ENCODE measurements around the gene FANCC. TPM values are rescaled to one million over a fixed set of nuclear protein-coding genes. Genes with fewer than 3 reads are reported as not detected.

Gene FANCC
- total and polyA plus RNA-seq, 2 of the 8 experiments (the other 6 are each of a cell fraction or from before 2014, with no cell fraction given): 7.8 to 15.2 TPM

DNA sequence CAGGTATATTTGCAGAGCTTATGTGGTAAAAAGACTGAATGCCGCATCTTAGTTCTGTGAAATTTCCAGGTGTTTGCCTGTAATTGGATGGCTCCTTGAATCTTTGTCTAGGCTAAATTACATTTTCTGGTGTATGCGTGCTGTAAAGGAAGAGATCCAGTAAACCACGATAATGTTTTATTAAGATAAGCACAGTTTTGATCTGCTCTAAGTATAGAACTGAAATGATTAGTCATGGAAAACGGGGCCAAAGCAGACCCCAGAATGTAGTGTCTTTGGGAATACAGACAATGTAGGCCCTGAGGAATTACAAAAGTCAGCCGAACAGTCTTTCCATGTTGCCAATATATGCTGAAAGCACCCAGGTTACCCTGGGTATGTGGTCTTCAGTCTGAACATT lies 257.3 kb downstream of the FANCC start:
- H3K79me1 ChIP-seq (ENCODE audit: low read depth, low read length): no peaks in the 10 kb centered on the region
- H2BK20ac ChIP-seq (ENCODE audit: low read length): no peak overlapping the region
- no peak overlapping the region for H2AFZ ChIP-seq (ENCODE audit: low read length)
- no peak overlapping the region for H4K91ac ChIP-seq (replicated peaks; ENCODE audit: insufficient read length, low read length)
- no peak overlapping the region for H3K4me2 ChIP-seq (ENCODE audit: insufficient read depth in 1 of 2, low read depth in 2 of 2, low read length in 2 of 2)
- no peak overlapping the region for H3K27ac ChIP-seq (ENCODE audit: low read depth, low read length)
- no peak overlapping the region for H3K4ac ChIP-seq (replicated peaks; ENCODE audit: insufficient read length, low read depth, low read length)
- no peak overlapping the region for H3K4me3 ChIP-seq (ENCODE audit: extremely low read depth in 1 of 4, insufficient read depth in 2 of 4, low read depth in 3 of 4, low read length in 4 of 4)
- no peaks in the 10 kb centered on the region for H3K9me3 ChIP-seq (ENCODE audit: insufficient read depth in 2 of 2, low read depth in 1 of 2, low read length in 1 of 2)
- TF ChIP-seq CHD1 (IDR thresholded peaks at IDR 0.05; ENCODE audit: low read depth, low read length): no peak
- TF ChIP-seq EGR1 (IDR thresholded peaks at IDR 0.05; ENCODE audit: borderline replicate concordance, low read depth, low read length): no peak
- TF ChIP-seq CBX5 (IDR thresholded peaks at IDR 0.05; ENCODE audit: low read depth, low read length): no peak
- TF ChIP-seq, protein P1, sequence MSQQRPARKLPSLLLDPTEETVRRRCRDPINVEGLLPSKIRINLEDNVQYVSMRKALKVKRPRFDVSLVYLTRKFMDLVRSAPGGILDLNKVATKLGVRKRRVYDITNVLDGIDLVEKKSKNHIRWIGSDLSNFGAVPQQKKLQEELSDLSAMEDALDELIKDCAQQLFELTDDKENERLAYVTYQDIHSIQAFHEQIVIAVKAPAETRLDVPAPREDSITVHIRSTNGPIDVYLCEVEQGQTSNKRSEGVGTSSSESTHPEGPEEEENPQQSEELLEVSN (IDR thresholded peaks at IDR 0.05): no peak
- no peak for TF ChIP-seq CTCF (IDR thresholded peaks at IDR 0.05; ENCODE audit: control extremely low read depth in 1 of 3, insufficient read depth in 1 of 3, low read depth in 1 of 3, low read length in 3 of 3)
- no peak for TF ChIP-seq RXRA (IDR thresholded peaks at IDR 0.05; ENCODE audit: insufficient read depth, low read depth, low read length)
- TF ChIP-seq POLR2A (IDR thresholded peaks at IDR 0.05; ENCODE audit: control extremely low read depth in 1 of 2, low read depth in 2 of 2, low read length in 2 of 2): no peak
- TF ChIP-seq PHF8 (conservative IDR thresholded peaks at IDR 0.05; ENCODE audit: low read depth, low read length): no peak
- no peaks in the 10 kb centered on the region for H3K79me2 ChIP-seq (ENCODE audit: control insufficient read depth in 1 of 2, insufficient read depth in 2 of 2, low read length in 2 of 2)
- no peak for FAIRE-seq
- no peak overlapping the region for H4K8ac ChIP-seq (ENCODE audit: extremely low read depth, insufficient read depth, low read length)
- no peak overlapping the region for H3K56ac ChIP-seq (replicated peaks; ENCODE audit: insufficient read length, low read depth, low read length)
- no peak overlapping the region for H2BK5ac ChIP-seq (ENCODE audit: low read depth, low read length)
- H2BK12ac ChIP-seq (ENCODE audit: low read depth, low read length): no peak overlapping the region
- 72% methylated on average over 5 of the region's 5 CpGs; no CpG with 5 or more reads in 1 of the 2 experiments for WGBS, 2 experiments (ENCODE audit: extremely low coverage in 1 of 2, insufficient coverage in 1 of 2, insufficient read length in 1 of 2, insufficient replicate concordance in 2 of 2, low coverage in 1 of 2, low lambda C conversion rate in 2 of 2, missing lambda C conversion rate in 1 of 2)
- H2AK5ac ChIP-seq (ENCODE audit: low read depth, low read length): no peak overlapping the region
- H3K14ac ChIP-seq (ENCODE audit: insufficient read length): no peak overlapping the region
- no peak overlapping the region for H2BK15ac ChIP-seq (ENCODE audit: low read length)
- no peaks in the 10 kb centered on the region for H3K36me3 ChIP-seq (ENCODE audit: control insufficient read depth in 2 of 4, insufficient read depth in 4 of 4, low read length in 3 of 4)
- ChIA-PET POLR2A (ENCODE audit: partially characterized antibody) (no interaction called here), CTCF (ENCODE audit: partially characterized antibody) (interaction anchor here (1.1 to 1.6 kb wide), 4 partner anchors 10 to 123 kb away, joined by 3 to 5 read pairs (median 4); no protein-coding TSS in a partner anchor)
- DNase-seq (ENCODE audit: low read depth in 1 of 2, low spot score in 2 of 2): no peak
- no peak overlapping the region for H3K18ac ChIP-seq (ENCODE audit: extremely low read depth, low read length)
- H3K23ac ChIP-seq (ENCODE audit: insufficient read length): no peak overlapping the region
- peaks cover 3 to 12% (median 6%) of the 10 kb centered on the region in 4 experiments; a peak in 5 of 7 replicates for H3K4me1 ChIP-seq (replicated peaks in 1 of 4; ENCODE audit: control insufficient read depth in 3 of 4, insufficient read depth in 4 of 4, low read length in 3 of 4)
- no peak overlapping the region for H4K5ac ChIP-seq (ENCODE audit: insufficient read length, low read depth, low read length)
- H3K9ac ChIP-seq (replicated peaks in 1 of 4; ENCODE audit: extremely low read depth in 1 of 4, low read depth in 3 of 4, low read length in 3 of 4): no peak overlapping the region
- H3K27me3 ChIP-seq (replicated peaks in 1 of 4; ENCODE audit: control insufficient read depth in 3 of 4, extremely low read depth in 1 of 4, insufficient read depth in 3 of 4, low read length in 3 of 4): no peaks in the 10 kb centered on the region; a peak in 1 of 7 replicates
- no peaks in the 10 kb centered on the region for H4K20me1 ChIP-seq (replicated peaks in 1 of 2; ENCODE audit: control insufficient read depth in 1 of 2, insufficient read depth in 2 of 2, low read length in 2 of 2)
- no peaks in the 10 kb centered on the region for H3K23me2 ChIP-seq (ENCODE audit: low read depth, low read length)
- no peak overlapping the region for H2BK120ac ChIP-seq (replicated peaks; ENCODE audit: low read depth, low read length)
